HG03565 (cell line): Measurements from ENCODE around the gene GAB2.
A peak's percentile ranks its signal among the peaks of the same experiment; 100 is the strongest.
"Not testable (repeated sequence)": the region's sequence is repeated elsewhere in the genome, so short reads cannot be mapped to it uniquely, and the experiment has no call there.

ENCODE experiments used
- ATAC-seq: cut with Tn5 transposase; IDR thresholded peaks from one replicate; pipeline ENCODE4 v1.9.1; 2021; ENCODE audit warnings: mild to moderate bottlenecking, moderate library complexity; ENCODE audit not compliant: unreplicated experiment

GAB2 gene

DNA sequence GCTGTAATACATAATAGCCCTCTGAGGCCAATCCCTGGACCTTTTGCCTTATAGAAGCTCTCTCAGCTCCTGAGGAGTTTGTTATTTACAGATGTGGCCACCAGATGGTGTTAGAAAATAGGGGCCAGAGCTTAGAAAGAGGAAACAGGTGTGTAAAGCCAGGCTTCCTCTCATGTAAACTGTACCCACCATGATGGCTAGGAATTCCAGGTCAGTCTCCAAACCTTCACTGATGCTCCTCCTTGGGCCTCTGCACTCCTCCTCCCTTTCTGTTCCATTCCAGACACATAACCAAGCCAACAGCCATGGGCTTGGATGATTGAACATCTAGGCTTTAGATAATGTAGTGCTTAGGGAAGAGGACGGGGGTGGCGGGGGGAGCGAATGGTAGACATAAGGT is 189.2 kb downstream of the GAB2 start:
- ATAC-seq = no peak

DNA sequence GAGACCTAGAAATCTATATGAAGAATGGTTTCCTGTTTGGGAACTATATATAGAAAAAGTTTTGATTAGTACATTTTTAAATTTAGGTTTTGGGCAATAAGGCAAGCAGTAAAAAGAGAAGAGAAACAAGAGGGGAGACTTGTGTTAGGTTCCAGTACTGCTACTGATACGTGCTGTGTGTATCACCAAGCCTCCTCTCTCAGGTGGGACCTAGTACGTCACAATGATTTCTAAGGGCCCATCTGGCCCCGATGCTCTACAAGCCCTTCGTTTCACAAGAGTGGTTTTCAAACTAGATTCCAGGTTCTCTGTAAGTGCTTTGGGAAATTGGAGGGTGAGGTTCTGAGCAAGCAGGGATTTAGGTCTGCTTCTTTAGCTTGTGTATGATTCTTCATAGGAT is 189.7 kb downstream of the GAB2 start:
- ATAC-seq = no peak

DNA sequence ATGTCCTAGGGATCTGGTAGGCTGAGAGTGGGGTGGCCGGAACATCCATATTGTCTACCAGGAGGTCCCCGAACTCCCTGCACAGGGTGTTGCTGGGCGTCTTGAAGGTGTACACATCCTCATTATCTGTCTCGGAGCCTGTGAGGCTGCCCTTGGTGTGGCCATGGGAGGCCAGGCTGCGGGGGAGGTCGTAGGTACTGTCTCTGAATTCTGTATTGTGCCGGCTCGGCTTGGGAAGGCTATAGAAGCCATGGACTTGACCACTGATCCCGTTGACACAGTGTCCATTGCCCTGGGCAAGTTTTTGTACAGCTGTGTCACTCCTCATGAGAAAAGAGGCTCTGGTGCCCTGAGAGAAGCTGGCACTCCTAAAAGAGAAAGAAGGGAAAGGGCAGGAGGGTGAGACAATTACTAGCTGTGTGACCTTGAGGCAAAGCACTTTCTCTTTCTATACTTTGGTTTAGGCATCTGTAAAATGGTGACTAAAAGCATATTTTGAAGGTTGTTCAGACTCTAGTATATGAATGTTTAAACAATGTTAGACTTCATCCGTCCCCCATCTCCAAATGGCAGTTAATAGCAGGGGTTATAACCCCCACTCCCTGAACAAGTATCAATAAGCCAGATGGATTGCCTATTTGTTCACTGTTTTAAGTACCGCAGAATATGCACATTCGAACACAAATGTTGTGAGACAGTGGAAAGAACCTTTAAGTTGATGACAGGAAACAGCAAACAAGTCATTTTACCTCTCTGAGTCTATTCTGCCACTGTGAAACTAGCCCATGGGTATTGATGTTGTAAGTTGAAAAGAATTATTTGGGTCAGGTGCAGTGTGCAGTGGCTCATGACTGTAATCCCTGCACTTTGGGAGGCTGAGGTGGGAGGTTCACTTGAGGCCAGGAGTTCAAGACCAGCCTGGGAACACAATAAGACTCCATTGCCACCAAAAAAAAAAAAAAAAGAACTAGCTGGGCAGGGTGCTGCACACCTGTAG is 190.6 kb downstream of the GAB2 start:
- ATAC-seq = no peak

DNA sequence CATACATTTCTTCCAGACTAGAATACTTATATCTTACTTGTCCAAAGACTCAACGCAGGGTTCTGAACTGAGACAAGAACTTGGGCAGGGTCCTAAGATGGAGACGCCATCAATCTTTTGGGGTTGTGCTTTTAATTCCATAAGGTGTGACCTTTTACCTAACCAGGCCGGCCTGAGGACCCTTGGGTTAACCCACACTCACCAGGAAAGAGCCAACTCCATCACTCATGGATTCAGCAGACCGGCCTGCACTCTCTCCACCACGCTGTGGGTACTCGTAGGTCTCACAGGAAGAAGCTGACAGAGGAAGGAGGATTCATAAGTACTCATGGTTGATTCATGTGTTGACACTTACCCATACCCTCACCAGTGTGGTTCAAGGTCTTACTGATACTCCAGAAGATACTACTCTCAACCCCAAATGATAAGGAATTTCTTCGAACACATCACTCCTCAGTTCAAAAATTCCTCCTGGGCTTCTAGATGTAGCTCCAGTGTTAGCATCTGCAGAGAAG is 192.7 kb downstream of the GAB2 start:
- no peak for ATAC-seq

DNA sequence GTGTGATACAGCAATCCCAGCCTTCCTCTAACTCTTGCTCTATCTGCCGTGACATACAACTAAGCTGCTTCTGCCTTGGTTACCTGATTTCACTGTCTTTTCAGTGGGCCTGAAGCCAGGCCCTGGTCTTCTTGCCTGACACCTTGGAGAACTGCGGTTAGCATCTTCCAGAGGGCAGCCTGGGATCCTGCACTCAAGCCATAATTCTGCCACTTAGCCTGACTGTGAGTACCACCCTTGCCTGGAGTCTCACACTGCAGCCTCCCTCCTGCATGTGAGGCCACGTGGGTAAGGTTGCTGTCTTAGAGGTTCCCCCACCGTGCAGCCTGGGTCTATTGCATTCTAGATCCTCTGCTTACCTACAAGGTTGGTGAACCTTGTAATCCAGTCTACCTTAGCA is 193.1 kb downstream of the GAB2 start:
- ATAC-seq = no peak

DNA sequence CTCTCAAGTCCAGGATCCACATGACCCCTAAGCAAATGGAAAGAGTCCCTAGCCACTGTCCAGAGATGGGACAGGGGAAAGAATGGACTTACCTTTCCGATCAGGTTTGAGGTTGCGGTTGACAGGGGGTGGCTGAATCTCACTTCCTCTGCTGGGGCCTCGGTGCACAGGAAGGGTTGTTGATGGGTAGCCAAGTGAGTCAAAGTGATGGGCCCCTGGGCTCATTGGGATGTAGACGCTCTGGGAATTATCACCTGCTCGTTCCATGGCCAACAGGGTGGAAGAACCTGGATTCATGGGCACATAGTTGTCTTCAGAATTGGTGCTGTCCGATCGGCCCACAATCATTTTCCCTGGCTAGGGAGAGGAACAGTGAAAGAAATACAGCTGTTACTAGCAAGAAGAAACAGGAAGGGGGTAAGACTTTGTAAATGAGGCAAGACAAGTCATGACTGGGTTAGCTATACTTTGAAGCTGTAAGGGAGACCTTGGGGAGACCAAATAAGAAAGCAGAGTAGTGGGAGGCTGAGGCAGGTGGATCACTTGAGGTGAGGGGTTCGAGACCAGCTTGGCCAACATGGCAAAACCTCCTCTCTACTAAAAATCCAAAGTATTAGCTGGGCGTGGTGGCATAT is 194.2 kb downstream of the GAB2 start:
- peak; percentile 55 for ATAC-seq

DNA sequence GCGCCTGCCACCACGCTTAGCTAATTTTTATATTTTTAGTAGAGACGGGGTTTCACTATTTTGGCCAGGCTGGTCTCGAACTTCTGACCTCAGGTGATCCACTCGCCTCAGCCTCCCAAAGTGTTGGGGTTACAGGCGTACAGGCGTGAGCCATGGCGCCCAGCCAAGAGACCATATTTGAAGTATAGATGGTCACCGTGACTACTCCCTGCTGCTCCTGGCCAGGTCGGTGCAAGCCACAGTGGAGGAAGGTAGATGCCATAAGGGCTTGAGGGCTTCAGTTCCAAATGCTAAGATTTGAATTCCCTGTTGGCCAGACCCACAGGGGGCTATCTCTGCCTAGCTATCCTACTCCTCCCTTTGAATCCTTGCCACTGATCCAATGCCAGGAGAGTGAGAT is 194.9 kb downstream of the GAB2 start:
- not testable (repeated sequence) for ATAC-seq

DNA sequence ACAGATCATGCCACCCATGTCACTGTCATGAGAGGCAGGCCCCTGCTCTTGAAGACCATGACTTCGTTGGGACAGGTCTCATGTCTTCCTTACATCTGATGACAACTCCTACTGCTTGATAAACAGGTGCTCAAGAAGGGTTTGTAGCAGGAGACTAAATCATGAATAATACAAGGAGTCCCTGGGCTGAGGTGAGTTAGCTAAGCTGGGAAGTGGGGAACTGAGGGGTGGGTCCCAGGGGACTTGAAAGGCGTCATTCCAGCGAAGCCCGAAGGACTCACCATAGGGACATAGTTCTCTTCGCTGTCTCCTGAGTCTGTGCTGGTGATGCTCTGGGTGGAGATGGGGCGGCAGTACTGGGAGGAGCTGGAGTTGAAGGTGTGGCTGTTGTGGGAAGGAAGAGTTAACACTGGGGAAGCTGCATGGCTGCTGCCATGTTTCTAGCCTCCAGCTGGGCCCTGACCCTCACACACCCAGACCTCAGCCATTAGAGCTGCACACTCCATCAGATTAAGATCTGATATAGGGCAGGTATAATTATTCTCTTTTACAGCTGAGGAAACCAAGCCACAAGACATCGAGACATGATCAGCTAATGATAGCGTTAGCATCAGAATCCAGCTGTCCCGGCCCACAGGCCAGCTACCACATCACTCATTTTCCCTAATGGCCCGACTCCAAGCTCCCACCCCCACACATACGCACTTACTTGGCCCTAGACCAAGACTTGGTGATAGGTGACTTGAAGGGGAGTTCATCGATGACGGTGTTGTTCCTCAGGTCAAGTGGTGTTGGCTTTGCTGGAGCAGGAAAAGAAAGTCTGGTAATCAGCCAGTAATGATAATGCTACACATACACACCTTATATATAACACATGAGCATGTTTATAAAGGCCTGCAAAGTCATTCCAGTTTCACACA is 196.0 kb downstream of the GAB2 start:
- no peak for ATAC-seq

DNA sequence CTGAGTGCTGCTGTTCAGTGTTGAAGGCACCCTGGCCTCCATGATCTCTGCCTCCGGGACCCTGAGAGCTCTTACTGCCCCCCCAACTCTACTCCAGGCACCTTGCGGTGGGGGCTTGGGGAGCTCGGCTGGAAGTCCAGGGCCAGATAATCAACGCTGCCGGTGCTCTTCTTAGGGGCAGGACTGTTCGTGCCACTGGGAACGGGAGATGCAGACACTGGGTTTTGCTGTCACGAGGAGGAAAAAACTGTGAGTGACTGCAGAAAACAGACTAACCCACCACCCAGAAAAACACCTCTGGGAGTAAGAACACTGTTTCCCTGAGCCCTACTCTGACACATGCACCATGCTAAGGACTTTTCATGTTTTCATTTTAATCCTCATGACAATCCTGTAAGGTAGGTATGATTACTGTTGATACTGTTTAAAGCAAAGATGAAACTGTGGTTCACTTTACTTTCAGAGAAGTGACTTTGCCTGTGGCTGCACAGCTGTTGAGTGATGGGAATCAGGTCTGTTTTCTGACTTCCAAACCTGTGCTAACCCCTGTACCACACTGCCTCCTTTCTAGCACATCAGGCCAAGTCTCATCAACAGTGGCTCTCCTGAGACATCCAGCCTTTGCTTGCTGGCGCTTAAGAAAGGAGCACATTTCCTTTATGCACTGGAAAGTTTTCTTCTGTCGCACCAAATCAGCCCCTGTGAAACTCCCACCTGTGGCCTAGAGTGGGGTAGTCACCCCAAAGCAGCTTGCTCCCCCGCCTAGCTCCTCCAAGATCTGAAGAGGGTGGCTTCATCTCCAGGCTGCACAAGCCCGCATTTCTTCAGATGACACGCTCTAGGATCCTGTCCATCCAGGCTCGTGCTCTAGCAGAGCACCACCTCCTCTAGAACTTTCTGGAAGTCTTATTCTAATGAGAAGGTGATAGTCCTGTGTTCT is 197.1 kb downstream of the GAB2 start:
- no peak for ATAC-seq

DNA sequence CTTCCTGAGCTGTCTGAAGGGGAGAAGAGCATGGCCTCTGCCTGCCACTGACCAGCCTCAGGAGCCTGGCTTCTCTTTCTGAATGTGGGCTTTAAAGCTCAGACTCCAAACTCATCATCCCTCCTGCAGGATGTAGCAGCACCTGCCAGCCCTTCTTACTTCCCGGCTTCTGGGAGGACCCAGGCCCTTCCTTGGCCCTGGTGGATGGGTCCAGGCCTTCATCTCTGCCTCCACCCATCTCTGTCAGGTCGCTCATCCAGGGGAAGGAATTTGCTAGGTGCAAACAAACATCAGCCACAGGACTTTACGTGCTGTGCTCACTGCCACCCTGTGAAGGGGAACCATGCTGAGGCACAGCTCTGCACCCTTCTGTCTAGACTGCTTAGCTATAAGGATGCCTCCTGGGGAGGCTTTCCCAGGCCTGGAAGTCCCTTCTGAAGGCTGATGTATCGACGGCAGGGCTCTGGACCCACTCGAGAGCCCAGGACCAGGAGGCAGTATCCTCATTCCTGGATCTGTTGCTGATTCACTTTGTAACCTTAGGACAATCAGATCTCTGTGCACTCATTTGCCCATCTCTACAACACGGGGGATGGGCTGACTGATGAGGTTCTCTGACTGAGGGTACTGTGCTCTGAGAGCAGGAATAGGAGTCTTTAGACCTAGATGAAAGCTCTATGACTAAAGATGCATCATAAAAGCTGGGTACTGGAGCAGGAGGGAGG is 198.0 kb downstream of the GAB2 start:
- no peak for ATAC-seq

DNA sequence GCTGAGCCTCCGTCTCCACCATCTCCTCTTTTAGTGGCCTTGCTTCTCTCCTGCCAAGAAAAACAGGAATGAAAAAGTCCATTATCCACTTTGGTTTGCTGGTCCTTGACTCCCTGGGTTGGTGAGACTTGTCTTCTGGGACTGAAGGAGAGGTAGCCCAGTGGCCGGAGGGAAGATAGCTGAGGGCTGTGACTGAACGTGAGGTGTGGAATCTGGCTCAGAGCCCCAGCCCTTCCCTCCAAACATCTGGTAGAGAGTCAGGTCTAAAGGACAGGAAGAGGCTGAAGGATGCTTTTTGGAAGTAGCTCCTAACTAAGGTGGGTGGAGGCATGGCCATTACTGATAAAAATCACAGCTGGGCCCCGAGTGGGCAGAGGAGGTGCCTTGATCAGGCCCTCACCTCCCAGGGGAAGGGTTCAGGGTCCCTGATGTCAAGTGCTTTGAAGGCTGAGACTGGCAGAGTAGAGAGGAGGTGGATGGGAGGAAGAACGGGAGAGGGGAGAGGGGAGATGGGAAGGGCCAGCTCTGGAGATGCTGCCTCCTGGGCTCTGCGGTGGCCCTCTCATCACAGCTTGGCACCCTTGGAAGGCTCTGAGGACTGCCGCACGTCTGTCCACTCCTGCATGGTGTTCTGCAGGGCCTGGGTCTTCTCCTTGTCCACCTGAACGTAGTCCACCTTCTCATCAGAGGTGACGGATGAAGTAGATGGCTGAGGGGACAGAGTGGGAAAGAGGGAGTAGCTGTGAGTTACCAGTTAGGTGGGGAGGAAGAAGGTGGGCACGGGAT is 198.7 kb downstream of the GAB2 start:
- no peak for ATAC-seq

DNA sequence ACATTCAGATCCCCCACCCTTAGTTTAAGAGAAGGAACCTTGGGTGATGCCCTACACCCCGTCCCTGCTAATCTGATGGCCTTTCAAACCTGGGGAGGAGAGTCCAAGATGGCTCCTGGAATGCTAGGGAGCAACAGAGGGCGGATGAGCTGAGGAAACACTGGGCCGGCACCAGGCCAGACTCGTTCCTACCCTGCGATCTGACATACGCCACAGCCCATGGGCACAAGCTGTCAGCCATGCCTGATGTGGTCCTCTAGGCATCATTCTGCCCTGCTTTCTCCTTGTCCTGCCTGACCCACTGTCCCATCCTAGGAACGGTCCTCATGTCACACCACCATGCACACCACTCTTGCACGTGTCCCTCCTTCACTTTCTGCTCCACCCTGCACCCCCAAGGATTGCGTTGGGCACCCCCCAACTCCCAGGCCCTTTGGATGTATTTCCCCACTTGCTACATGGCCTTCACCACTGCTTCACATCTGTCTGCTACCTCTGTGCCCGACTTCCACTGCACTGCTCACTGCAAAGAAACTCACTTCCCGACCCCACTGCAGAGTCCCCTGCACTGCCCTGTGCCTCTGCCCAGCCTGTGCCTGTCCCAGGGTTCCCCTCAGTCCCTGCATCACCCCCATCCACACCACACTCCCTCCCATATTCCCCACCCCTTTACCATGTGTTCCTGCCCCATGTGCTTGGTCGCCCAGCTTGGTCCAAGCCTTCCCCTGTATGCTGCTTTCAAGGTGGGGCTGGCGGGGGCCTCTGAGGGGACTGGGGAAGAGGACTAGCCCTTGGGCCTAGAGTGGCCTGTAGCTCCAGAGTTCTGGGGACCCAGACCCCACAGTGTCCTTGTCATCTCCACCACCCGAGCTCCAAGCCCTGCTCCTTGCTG is 199.7 kb downstream of the GAB2 start:
- no peak for ATAC-seq

DNA sequence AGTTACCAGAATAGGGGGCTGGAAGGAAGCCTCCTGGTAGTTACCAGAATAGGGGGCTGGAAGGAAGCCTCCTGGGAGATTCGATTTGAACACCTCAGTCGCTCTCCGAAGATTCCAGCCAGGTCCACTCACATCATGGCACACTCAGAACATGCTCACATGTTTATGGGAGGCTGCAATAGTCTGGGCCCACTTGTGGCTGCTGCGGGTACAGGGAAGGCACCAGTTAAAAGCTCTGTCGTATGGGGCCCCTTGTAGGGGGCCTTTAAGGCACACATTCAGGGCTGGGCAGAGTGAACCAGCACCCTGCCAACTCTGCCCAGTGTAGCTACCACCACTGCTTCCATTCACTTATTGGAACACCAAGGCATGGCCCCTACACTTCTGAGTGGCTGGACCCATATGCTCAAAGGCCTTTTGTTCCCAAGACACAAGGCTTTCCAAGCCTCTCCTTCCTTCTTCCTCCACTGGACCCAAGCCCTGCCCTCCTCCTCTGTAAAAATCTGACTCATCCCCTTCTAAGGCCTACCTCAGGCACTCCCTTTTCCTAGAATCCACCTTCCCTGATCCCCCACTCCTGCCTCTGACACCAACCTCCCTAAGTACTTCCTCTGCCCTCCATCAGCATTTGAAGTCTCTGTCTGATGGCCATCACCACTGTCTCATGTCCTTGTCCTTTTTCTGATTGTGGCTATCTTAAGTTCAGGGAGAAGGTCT is 200.9 kb downstream of the GAB2 start:
- ATAC-seq = no peak

DNA sequence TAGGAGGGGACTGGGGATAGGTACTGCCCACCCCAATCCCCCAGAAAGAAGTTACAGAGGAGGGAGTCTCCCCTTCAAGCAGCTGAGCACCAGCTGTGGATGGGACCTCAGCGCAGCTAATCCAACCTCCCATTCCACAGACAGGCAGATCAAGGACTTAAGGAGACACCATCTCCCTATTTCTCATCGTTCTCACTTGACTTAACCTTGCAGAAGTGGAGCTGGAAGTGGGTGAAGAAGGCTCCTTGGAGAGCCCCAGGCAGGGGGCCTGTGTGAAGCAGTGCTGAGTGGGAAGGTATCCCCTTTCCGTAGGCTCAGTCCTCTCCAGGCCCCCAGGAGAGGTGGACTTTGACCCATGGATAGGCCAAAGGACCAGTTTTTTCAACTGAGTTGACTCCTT is 201.6 kb downstream of the GAB2 start:
- no peak for ATAC-seq

DNA sequence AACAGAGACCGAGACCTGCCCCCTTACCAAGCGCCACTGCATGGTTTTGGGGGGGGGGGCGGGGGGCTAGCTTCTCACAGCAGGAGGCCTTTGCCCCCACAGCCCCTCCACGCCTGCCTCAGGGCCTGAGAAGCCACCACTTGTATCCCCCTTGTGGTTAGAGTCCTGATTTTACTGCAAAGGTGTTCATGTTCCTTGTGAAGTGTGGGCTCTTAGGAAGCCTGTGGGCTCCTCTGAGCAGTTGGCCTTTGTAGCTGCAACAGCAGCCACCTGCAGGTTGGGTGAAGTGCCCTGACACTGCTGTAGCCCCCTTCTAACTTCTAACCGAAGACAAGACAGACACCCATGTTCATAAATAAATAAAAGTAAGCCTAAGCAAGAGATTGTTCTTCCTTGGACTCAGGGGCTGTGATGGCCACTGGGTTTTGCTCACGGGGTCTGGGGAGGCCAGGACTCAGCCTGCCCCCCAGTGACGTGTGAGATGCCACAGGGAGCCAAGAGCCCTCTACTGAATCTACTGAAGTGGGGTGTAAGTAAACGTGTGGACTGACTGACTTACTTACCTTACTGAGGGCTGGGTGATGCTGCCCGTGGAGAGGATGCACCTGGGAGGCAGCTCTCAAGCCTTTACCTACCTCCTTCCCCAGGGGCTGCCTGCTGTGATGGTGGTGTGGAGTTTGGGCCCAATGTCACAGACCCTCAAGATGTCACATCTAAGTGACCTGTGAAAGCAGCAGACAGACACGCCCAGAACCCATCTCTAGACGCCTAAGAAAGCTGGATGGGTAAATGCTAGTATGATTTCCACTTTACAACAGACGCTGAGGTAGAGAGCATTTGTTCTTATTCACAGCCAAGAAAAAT is 203.1 kb downstream of the GAB2 start:
- ATAC-seq = no peak
